A549 treated with CORT108297 at 1 μM for 4 hours (cell line): ENCODE data around the gene SULT1A1. TPM values are rescaled to one million over a fixed set of nuclear protein-coding genes. Genes with fewer than 3 reads are reported as not detected.

ENCODE experiments used
- total RNA-seq: library from RNA; stranded (reverse); fragments of 200-300 nt; extraction: Qiagen RNA extraction; gene quantifications from 5 replicates; pipeline ENCODE4 v1.2.3, GENCODE V29; 2022

SULT1A1 gene
- 4.3 to 7.2 TPM (median 5.7 TPM) in 5 replicates for total RNA-seq

DNA sequence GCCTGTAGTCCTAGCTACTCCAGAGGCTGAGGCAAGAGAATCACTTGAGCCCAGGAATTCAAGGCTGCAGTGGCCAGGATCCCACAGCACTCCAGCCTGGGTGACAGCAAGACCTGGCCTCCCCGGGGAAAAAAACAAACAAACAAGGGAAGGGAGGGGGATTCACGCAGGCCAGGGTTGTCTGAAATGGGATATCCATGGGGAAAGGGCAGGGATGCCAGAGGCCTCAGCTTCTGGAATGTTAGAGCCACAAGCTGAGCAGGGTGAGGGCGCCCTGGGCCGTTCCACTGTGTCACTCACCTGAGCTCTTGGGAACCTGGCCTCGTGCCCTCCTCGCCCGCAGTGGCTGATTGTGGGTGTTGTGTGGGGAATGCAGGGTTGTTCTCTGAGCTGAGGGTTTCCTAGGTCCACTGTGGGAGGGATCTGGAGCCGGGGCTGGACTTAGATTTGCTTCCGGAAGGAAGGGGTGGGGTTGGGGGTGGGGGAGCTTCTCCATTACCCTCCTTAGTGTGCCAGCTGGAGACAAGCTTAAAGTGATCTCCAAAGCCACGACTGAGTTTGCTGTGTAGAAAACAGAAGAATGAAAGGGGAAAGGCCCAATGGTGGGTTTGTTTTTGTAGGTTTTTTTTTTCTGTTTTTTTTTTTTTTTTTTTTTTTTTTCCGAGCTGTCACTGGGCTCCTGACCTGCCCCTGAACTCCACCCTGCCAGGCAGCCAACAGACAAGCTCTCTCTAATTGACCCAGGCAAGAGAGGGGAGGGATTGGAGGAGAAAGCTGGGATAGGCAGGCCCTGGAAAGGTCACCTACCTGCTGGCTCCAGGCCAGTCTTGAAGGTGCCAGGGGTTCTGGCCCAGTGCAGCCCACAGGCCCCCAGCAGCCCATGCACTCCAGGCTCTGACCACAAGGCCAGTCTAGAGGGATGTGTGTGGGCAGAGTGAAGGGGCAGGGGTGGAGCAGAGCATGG, at the start of gene SULT1A1:
SULT1A1 (minus strand) TSS at position 414 of the 964 bp plus-strand sequence. CDS start 1,189 bp downstream, outside the sequence.

DNA sequence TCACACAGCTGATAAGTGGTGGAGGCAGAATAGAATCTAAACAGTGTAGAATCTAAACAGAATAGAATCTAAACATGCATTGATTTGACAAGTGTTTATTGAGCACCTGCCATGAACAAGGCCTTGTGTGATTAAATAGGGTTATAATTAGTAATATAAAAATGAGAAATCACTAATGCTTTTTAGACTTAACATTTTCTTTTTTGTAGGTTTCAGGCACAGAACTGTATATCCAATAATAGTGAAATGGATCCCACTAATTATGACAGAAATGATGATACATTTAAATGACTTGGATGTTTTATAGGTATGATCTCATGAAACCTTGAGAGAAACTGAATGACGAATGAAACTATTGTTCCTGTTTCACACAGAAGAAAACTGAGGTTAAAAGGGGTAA, 27.9 kb upstream of the SULT1A1 start, which contains the start of gene NPIPB8:
NPIPB8 (plus strand) TSS at position 301 of the 400 bp plus-strand sequence. CDS start 296 bp downstream, outside the sequence.

DNA sequence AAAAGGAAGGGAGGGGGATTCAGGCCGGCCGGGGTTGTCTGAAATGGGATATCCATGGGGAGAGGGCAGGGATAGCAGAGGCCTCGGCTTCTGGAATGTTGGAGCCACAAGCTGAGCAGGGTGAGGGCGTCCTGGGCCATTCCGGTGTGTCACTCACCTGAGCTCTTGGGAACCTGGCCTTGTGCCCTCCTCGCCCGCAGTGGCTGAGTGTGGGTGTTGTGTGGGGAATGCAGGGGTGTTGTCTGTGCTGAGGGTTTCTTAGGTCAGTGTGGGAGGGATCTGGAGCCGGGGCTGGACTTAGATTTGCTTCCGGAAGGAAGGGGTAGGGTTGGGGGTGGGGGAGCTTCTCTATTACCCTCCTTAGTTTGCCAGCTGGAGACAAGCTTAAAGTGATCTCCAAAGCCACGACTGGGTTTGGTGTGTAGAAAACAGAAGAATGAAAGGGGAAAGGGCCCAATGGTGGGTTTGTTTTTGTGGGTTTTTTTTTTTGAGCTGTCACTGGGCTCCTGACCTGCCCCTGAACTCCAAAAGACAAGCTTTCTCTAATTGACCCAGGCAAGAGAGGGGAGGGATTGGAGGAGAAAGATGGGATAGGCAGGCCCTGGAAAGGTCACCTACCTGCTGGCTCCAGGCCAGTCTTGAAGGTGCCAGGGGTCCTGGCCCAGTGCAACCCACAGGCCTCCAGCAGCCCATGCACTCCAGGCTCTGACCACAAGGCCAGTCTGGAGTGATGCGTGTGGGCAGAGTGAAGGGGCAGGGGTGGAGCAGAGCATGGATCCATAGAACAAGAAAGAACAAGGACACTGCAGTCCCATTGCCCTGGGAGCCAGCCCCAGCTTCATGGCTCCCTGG, 12.8 kb downstream of the SULT1A1 start, which contains the start of gene SULT1A2:
SULT1A2 (minus strand) TSS at position 211 of the 852 bp plus-strand sequence. CDS start 1,120 bp downstream, outside the sequence.

Other genes starting within 250 kb of the SULT1A1 start
- gene NPIPB6, start 246.5 kb downstream of the SULT1A1 start, total RNA-seq, result 1.7 to 3.0 TPM (median 2.0 TPM) in 5 replicates
- 66.4 to 106 TPM (median 76.0 TPM) in 5 replicates for gene EIF3CL, start 206.2 kb downstream of the SULT1A1 start, total RNA-seq
- gene NPIPB7, start 137.7 kb downstream of the SULT1A1 start, total RNA-seq, result 0.08 to 0.41 TPM (median 0.17 TPM) in 4 of 5 replicates, not detected in the other
- 21.9 to 38.9 TPM (median 35.1 TPM) in 5 replicates for gene CLN3, start 118.0 kb downstream of the SULT1A1 start, total RNA-seq
- gene APOBR, start 115.4 kb downstream of the SULT1A1 start, total RNA-seq, result 0.05 to 0.07 TPM (median 0.06 TPM) in 5 replicates
- gene IL27, start 103.2 kb downstream of the SULT1A1 start, total RNA-seq, result not detected in 5 replicates
- 13.2 to 19.8 TPM (median 14.3 TPM) in 5 replicates for gene NUPR1, start 71.1 kb downstream of the SULT1A1 start, total RNA-seq
- 19.5 to 24.2 TPM (median 21.4 TPM) in 5 replicates for gene SGF29, start 56.1 kb downstream of the SULT1A1 start, total RNA-seq
- 0.07 to 0.29 TPM (median 0.10 TPM) in 4 of 5 replicates, not detected in the other for gene SULT1A2, start 13.0 kb downstream of the SULT1A1 start, total RNA-seq
- gene NPIPB8, start 28.0 kb upstream of the SULT1A1 start, total RNA-seq, result 0.31 to 0.52 TPM (median 0.47 TPM) in 5 replicates
- 202 to 359 TPM (median 356 TPM) in 5 replicates for gene EIF3C, start 101.4 kb upstream of the SULT1A1 start, total RNA-seq
- 1.4 to 2.3 TPM (median 1.7 TPM) in 5 replicates for gene NPIPB9, start 141.7 kb upstream of the SULT1A1 start, total RNA-seq
- gene ATXN2L, start 213.0 kb upstream of the SULT1A1 start, total RNA-seq, result 94.5 to 143 TPM (median 129 TPM) in 5 replicates
- gene TUFM, start 236.3 kb upstream of the SULT1A1 start, total RNA-seq, result 216 to 313 TPM (median 305 TPM) in 5 replicates